ENCODE data around the gene DUSP19. TPM values are rescaled to one million over a fixed set of nuclear protein-coding genes. Genes with fewer than 3 reads are reported as not detected.

DUSP19 gene
- total RNA-seq, 1 experiment from 2014 or later: 2.9 TPM

DNA sequence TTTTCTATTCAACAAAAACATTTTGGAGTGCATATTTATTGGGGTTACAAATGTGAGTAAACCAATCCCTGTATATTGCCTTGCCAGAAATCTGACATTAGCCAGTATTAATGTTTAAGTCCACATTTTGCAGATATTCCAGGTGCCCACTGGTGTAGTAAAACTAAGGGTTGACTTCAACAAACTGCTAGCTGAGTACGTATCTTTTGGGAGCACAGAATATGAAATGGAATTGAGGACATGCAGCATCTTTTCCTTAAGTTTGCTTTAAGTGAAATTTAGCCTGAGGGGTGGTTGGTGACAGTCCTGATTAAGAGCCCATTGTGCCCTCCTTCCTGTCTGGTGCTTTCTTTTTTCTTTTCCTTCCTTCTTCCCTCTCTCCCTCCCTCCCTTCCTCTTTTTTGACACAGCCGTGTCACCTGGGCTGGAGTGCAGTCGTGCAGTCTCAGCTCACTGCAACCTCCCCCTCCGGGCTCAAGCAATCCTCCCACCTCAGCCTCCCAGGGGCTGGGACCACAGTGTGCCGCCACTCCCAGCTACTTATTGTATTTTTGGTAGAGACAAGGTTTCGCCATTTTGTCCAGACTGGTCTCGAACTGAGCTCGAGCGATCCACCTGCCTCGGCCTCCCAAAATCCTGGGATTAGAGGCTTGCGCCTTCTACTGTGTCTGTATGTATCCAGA lies 47.3 kb downstream of the DUSP19 start:
- POLR2A ChIA-PET: no interaction called here
- H3K4me3 ChIP-seq (replicated peaks in 1 of 2; ENCODE audit: low read depth in 1 of 2, low read length in 2 of 2): peak overlapping the region; percentile 66 to 76
- BruUV-seq (replicated peaks): no TSS peak
- intact Hi-C loops (cut with micrococcal nuclease): no loop called here
- H3K27ac ChIP-seq (ENCODE audit: low read depth, low read length): peak overlapping the region; percentile 96; the same call in 1 of the 2 replicates
- H3K4me2 ChIP-seq (ENCODE audit: low read length): peak overlapping the region; percentile 77
- H3K79me2 ChIP-seq (ENCODE audit: insufficient read depth, low read length): peaks cover 66% of the 10 kb centered on the region
- no peaks in the 10 kb centered on the region; the same call in 1 of the 2 replicates for H4K20me1 ChIP-seq (ENCODE audit: insufficient read depth)
- TF ChIP-seq SIN3A (IDR thresholded peaks at IDR 0.05; ENCODE audit: low read depth) (no peak), YY1 (IDR thresholded peaks at IDR 0.05; ENCODE audit: extremely low read depth, insufficient replicate concordance, low read depth, low read length) (no peak), EZH2 (IDR thresholded peaks at IDR 0.05) (no peak), JUND (IDR thresholded peaks at IDR 0.05) (no peak), SP1 (IDR thresholded peaks at IDR 0.05; ENCODE audit: low read depth) (no peak), RAD21 (IDR thresholded peaks at IDR 0.05; ENCODE audit: low read depth) (no peak), POLR2A (IDR thresholded peaks at IDR 0.05; ENCODE audit: borderline replicate concordance, extremely low read depth, insufficient read depth, insufficient read length) (no peak), FOSL1 (IDR thresholded peaks at IDR 0.05; ENCODE audit: low read depth) (no peak), EZH2phosphoT487 (IDR thresholded peaks at IDR 0.05; ENCODE audit: borderline replicate concordance) (no peak), SRF (IDR thresholded peaks at IDR 0.05; ENCODE audit: low read depth) (no peak), EGR1 (IDR thresholded peaks at IDR 0.05; ENCODE audit: low read depth) (no peak), ZFX (IDR thresholded peaks at IDR 0.05) (no peak), CEBPB (IDR thresholded peaks at IDR 0.05; ENCODE audit: low read depth) (no peak), POLR2AphosphoS5 (IDR thresholded peaks at IDR 0.05; ENCODE audit: low read depth, low read length) (no peak), CBX3 (IDR thresholded peaks at IDR 0.05; ENCODE audit: low read depth) (no peak)
- TF ChIP-seq, protein P1, sequence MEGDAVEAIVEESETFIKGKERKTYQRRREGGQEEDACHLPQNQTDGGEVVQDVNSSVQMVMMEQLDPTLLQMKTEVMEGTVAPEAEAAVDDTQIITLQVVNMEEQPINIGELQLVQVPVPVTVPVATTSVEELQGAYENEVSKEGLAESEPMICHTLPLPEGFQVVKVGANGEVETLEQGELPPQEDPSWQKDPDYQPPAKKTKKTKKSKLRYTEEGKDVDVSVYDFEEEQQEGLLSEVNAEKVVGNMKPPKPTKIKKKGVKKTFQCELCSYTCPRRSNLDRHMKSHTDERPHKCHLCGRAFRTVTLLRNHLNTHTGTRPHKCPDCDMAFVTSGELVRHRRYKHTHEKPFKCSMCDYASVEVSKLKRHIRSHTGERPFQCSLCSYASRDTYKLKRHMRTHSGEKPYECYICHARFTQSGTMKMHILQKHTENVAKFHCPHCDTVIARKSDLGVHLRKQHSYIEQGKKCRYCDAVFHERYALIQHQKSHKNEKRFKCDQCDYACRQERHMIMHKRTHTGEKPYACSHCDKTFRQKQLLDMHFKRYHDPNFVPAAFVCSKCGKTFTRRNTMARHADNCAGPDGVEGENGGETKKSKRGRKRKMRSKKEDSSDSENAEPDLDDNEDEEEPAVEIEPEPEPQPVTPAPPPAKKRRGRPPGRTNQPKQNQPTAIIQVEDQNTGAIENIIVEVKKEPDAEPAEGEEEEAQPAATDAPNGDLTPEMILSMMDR (IDR thresholded peaks at IDR 0.05 in 2 of 3, conservative IDR thresholded peaks at IDR 0.05 in 1 of 3; ENCODE audit: borderline replicate concordance in 1 of 3, insufficient read depth in 1 of 3, low read depth in 2 of 3, low read length in 2 of 3): no peak
- TF ChIP-seq, protein P2, sequence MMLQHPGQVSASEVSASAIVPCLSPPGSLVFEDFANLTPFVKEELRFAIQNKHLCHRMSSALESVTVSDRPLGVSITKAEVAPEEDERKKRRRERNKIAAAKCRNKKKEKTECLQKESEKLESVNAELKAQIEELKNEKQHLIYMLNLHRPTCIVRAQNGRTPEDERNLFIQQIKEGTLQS (IDR thresholded peaks at IDR 0.05): no peak
- TF ChIP-seq, protein P3, sequence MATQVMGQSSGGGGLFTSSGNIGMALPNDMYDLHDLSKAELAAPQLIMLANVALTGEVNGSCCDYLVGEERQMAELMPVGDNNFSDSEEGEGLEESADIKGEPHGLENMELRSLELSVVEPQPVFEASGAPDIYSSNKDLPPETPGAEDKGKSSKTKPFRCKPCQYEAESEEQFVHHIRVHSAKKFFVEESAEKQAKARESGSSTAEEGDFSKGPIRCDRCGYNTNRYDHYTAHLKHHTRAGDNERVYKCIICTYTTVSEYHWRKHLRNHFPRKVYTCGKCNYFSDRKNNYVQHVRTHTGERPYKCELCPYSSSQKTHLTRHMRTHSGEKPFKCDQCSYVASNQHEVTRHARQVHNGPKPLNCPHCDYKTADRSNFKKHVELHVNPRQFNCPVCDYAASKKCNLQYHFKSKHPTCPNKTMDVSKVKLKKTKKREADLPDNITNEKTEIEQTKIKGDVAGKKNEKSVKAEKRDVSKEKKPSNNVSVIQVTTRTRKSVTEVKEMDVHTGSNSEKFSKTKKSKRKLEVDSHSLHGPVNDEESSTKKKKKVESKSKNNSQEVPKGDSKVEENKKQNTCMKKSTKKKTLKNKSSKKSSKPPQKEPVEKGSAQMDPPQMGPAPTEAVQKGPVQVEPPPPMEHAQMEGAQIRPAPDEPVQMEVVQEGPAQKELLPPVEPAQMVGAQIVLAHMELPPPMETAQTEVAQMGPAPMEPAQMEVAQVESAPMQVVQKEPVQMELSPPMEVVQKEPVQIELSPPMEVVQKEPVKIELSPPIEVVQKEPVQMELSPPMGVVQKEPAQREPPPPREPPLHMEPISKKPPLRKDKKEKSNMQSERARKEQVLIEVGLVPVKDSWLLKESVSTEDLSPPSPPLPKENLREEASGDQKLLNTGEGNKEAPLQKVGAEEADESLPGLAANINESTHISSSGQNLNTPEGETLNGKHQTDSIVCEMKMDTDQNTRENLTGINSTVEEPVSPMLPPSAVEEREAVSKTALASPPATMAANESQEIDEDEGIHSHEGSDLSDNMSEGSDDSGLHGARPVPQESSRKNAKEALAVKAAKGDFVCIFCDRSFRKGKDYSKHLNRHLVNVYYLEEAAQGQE (IDR thresholded peaks at IDR 0.05; ENCODE audit: low read depth): no peak
- TF ChIP-seq, protein P4, sequence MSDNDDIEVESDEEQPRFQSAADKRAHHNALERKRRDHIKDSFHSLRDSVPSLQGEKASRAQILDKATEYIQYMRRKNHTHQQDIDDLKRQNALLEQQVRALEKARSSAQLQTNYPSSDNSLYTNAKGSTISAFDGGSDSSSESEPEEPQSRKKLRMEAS (IDR thresholded peaks at IDR 0.05): no peak
- H2AFZ ChIP-seq (ENCODE audit: low read depth, low read length, poor library complexity, severe bottlenecking): no peak overlapping the region
- no peaks in the 10 kb centered on the region for H3K27me3 ChIP-seq (ENCODE audit: insufficient read depth, low read length)
- peaks cover 7 to 19% of the 10 kb centered on the region in 2 experiments; a peak in 3 of 4 replicates for H3K4me1 ChIP-seq (ENCODE audit: control insufficient read depth in 1 of 2, insufficient read depth in 2 of 2, low read length in 2 of 2)
- no peaks in the 10 kb centered on the region for H3K9me3 ChIP-seq (ENCODE audit: control insufficient read depth in 1 of 2, insufficient read depth in 1 of 2, low read depth in 1 of 2, low read length in 2 of 2)
- H3K9me2 ChIP-seq (ENCODE audit: insufficient read depth): no peaks in the 10 kb centered on the region
- ATAC-seq (no peak), DNase-seq (ENCODE audit: low read depth, low spot score) (no peak)
- RAD21 ChIA-PET (ENCODE audit: low non-redundant PET in 1 of 2, low total read pairs in 2 of 2, uncharacterized antibody in 2 of 2, unreplicated experiment in 2 of 2): no interaction called here
- CTCF ChIA-PET: no interaction called here
- H3K36me3 ChIP-seq (ENCODE audit: control insufficient read depth in 1 of 2, insufficient read depth in 2 of 2, low read length in 2 of 2): peaks cover 0 to 4% of the 10 kb centered on the region in 2 experiments; a peak in 1 of 4 replicates
- peak overlapping the region; percentile 72 for H3K9ac ChIP-seq (ENCODE audit: low read length)

All from HCT116 (cell line).